Lower leg skin (tissue), 4 donors: ENCODE data around the gene INHBB. TPM values are rescaled to one million over a fixed set of nuclear protein-coding genes. Genes with fewer than 3 reads are reported as not detected.
"Not testable (repeated sequence)": the region's sequence is repeated elsewhere in the genome, so short reads cannot be mapped to it uniquely, and the experiment has no call there.

ENCODE experiments used
- DNase-seq, 2 donors: peaks; one replicate each; pipeline ENCODE4 v3.0.0-alpha.2; 2019; ENCODE audit warnings: low spot score in 2 of 2
- H3K4me3 ChIP-seq: fragments of 200-600 bp; sonication (generic); 2 replicates; pipeline ENCODE4 v1.5.1; 2017; ENCODE audit warnings: mild to moderate bottlenecking, low read depth; ENCODE audit not compliant: poor library complexity, severe bottlenecking
- POLR2A ChIP-seq, 2 donors: fragments of 450-650 bp; IDR thresholded peaks; one replicate each; pipeline ENCODE4 v1.6.1; 2016 to 2017; ENCODE audit warnings: antibody characterized with exemption in 2 of 2, mild to moderate bottlenecking in 1 of 2, moderate library complexity in 1 of 2
- WGBS, 2 donors: methylation state at CpG; one replicate each; pipeline ENCODE4 v1.1.5; 2018; 5-methylcytosine and 5-hydroxymethylcytosine counted together
- intact Hi-C: fragments of 100-400 bp; cut with DNase I; formaldehyde crosslinking; loops from one replicate; pipeline ENCODE4 v1.15.0; 2023; ENCODE audit warnings: low total_unique reads
- total RNA-seq, 4 donors: library from RNA; depleted of rRNA; stranded (reverse); fragments of >200 nt; gene quantifications; one replicate each; pipeline ENCODE4 v1.1.0, GENCODE V29; 2016
- TF ChIP-seq, protein P1 (sequence below), 3 donors: fragments of 450-650 bp; IDR thresholded peaks; one replicate each; pipeline ENCODE4 v1.5.1; 2016; ENCODE audit warnings: antibody characterized with exemption in 3 of 3, mild to moderate bottlenecking in 3 of 3, moderate library complexity in 2 of 3

INHBB gene
- total RNA-seq, 4 donors from 2014 or later, result 9.4 to 47.9 (median 25.0) TPM

DNA sequence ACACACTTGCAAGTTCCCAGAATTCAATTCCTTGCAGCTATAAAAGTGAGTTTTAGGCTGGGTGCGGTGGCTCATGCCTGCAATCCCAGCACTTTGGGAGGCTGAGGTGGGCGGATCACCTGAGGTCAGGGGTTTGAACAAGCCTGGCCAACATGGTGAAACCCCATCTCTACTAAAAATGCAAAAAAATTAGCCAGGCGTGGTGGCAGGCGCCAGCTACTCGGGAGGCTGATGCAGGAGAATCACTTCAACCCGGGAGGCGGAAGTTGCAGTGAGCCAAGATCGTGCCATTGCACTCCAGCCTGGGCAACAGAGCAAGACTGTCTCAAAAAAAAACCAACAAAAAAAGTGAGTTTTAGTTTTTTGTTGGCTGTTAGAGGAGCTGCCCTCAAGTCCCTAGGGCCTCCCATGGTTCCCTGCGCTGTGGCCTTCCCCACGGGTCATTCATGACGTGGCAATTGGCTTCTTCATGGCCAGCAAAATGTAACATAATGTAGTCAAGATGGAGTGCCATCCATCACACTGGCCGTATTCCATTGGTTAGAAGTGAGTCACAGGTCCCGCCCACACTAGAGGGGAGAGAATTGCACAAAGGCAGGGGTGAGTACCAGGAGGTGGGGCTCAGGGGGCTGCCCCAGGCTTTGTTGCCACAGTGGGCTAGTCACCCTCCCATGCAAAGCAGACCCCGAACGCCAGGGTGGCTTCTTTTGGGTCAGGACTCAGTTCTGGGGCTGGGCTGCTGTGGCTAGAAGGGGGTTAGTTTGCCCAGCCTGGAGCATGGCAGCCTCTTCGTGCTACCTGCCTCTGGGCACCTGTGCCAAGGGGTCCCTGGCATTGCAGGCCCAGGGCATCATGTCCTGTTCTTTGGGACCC lies 37.7 kb upstream of the INHBB start:
- 85% methylated on average over 16 of the region's 16 CpGs for WGBS, 2 donors
- intact Hi-C loops, result no loop called here
- peak in 1 of 2 donors; percentile 56 for DNase-seq
- TF ChIP-seq, protein P1, sequence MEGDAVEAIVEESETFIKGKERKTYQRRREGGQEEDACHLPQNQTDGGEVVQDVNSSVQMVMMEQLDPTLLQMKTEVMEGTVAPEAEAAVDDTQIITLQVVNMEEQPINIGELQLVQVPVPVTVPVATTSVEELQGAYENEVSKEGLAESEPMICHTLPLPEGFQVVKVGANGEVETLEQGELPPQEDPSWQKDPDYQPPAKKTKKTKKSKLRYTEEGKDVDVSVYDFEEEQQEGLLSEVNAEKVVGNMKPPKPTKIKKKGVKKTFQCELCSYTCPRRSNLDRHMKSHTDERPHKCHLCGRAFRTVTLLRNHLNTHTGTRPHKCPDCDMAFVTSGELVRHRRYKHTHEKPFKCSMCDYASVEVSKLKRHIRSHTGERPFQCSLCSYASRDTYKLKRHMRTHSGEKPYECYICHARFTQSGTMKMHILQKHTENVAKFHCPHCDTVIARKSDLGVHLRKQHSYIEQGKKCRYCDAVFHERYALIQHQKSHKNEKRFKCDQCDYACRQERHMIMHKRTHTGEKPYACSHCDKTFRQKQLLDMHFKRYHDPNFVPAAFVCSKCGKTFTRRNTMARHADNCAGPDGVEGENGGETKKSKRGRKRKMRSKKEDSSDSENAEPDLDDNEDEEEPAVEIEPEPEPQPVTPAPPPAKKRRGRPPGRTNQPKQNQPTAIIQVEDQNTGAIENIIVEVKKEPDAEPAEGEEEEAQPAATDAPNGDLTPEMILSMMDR (IDR thresholded peaks at IDR 0.05), result no peak
- TF ChIP-seq POLR2A (IDR thresholded peaks at IDR 0.05), result no peak
- H3K4me3 ChIP-seq, result no peak overlapping the region

DNA sequence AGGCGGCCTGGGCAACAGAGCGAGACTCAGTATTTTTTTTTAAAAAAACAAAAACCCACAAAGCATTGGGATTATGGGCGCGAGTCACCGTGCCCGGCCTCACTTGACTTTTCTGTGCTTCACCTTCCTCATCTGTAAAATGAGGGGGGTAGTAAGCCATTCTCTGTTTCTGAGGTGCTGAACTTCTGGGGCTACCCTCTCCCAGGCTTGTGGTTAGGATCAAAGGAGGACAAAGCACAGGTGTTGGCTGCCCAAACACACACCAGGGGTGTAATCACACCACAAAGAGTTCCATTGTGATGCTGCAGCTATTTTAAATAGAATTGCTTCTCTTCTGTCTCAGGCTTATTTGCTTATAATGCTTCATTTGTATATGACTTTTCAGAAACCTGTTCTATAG lies 35.8 kb upstream of the INHBB start:
- 89 to 96% methylated on average over 6 of the region's 6 CpGs for WGBS, 2 donors
- no peak overlapping the region for H3K4me3 ChIP-seq
- intact Hi-C loops, result loop anchor here (10.0 kb wide), 1 partner anchor 195 kb away; no protein-coding TSS in a partner anchor

DNA sequence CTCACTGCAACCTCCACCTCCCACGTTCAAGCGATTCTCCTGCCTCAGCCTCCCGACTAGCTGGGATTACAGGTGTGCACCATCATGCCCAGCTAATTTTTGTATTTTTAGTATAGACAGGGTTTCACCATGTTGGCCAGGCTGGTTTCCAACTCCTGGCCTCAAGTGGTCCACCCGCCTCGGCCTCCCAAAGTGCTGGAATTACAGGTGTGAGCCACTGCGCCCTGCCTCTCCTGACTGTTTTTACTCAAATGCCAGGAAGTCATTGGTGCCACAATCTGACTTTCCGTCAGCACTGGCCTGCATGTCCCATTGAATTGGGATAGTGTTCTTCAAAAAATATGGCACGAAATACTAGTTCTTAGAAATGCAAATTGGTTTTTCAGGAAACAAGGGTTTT lies 35.1 kb upstream of the INHBB start:
- not testable (repeated sequence) for H3K4me3 ChIP-seq
- WGBS, 2 donors, result 95 to 96% methylated on average over 8 of the region's 8 CpGs
- intact Hi-C loops, result loop anchor here (10.0 kb wide), 1 partner anchor 196 kb away; no protein-coding TSS in a partner anchor
- peak in 1 of 2 donors; percentile 49 for DNase-seq

More for the DNA sequence above, 35.8 kb upstream of the INHBB start:
- no peak for DNase-seq
- no peak for TF ChIP-seq POLR2A (IDR thresholded peaks at IDR 0.05)
- TF ChIP-seq, protein P1 (IDR thresholded peaks at IDR 0.05), result no peak

DNA sequence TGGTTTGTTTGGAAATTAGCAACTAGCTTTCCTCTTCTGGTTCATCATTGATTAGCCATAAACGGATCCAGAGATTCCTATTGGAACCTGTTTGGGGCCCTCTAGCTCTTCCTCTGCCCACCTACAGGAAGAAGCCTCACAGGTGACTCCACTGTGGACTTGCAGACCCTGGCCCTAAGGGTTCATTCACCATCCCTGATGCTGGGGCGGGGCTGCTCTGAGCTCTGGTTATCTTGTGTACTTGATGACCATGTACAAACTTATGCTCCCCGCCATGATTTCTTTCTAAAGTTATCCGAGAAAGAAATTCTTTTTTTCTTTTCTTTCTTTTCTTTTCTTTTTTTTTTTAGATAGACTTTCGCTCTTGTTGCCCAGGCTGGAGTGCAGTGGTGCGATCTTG lies 33.9 kb upstream of the INHBB start:
- H3K4me3 ChIP-seq, result no peak overlapping the region
- WGBS, 2 donors, result 75 to 86% methylated on average over 6 of the region's 6 CpGs
- DNase-seq, result peak in 1 of 2 donors; percentile 77
- TF ChIP-seq POLR2A (IDR thresholded peaks at IDR 0.05), result no peak
- TF ChIP-seq, protein P1 (IDR thresholded peaks at IDR 0.05), result no peak
- intact Hi-C loops, result loop anchor here (10.0 kb wide), 1 partner anchor 197 kb away; no protein-coding TSS in a partner anchor

DNA sequence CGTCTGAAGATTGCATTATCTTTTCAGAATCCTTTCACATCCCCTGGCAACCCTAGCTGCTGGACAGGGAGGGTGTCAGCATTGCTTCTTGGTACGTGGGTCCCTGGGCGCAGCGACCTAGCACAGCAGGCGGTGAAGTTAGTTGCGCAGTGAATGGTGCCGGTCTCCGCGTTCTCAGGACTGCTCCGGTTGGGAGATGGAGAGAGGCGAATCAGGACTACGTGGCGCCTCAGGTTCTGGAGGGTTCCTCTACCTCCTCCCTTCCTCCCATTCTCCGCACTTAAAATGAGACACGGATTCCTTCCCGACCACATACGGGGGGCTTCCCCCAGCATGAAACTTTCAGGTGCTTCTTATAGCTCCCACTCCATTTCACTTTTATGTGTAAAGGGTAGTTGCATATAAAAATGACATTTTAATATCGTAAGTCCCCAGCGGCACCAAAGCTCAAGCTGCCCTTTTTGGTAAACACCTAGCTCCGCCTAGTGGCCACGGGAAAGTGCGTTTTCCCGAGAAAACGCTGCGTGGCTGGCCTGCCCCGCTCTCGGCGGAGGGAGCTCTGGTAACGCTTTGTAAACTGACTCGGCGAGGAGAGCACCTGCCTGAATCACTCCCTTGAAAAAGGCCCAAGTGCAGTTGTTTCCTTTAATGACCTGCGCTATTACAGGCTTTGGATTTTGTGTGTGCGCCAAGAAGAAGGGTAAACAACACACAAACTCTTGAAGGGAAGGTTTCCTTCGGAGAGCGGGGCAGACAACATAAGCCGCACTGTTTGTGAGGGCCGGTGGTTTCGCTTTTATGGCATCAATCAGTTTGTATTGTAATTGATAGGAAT lies 32.9 kb upstream of the INHBB start:
- peak; percentile 79 to 95 for DNase-seq
- 3 to 9% methylated on average over 38 of the region's 38 CpGs for WGBS, 2 donors

More for the DNA sequence above, 32.9 kb upstream of the INHBB start:
- TF ChIP-seq, protein P1 (IDR thresholded peaks at IDR 0.05), result no peak
- TF ChIP-seq POLR2A (IDR thresholded peaks at IDR 0.05), result no peak
- H3K4me3 ChIP-seq, result no peak overlapping the region
- intact Hi-C loops, result loop anchor here (10.0 kb wide), 1 partner anchor 198 kb away; no protein-coding TSS in a partner anchor
